Glutamatergic neuron (in vitro differentiated cells): ENCODE results near the gene MANSC4. TPM values are rescaled to one million over a fixed set of nuclear protein-coding genes. Genes with fewer than 3 reads are reported as not detected.

Experiments
- DNase-seq: peaks from one replicate; pipeline ENCODE4 v3.0.0; 2022
- H3K27ac Mint-ChIP-seq: one replicate; pipeline ENCODE4 v1.8.0; 2020; ENCODE audit warnings: mild to moderate bottlenecking, mixed read lengths, inconsistent platforms; ENCODE audit not compliant: unreplicated experiment
- H3K27me3 Mint-ChIP-seq: one replicate; pipeline ENCODE4 v1.8.0; 2020; ENCODE audit warnings: mild to moderate bottlenecking, moderate library complexity, mixed read lengths, inconsistent platforms; ENCODE audit not compliant: unreplicated experiment
- H3K36me3 Mint-ChIP-seq: one replicate; pipeline ENCODE4 v1.8.0; 2020; ENCODE audit warnings: mild to moderate bottlenecking, mixed read lengths, inconsistent platforms; ENCODE audit not compliant: unreplicated experiment
- H3K4me1 Mint-ChIP-seq: one replicate; pipeline ENCODE4 v1.8.0; 2020; ENCODE audit warnings: mild to moderate bottlenecking, low read depth, mixed read lengths, inconsistent platforms; ENCODE audit not compliant: unreplicated experiment
- H3K4me3 Mint-ChIP-seq: one replicate; pipeline ENCODE4 v1.8.0; 2020; ENCODE audit warnings: mild to moderate bottlenecking, mixed read lengths, inconsistent platforms; ENCODE audit not compliant: unreplicated experiment
- H3K9me3 Mint-ChIP-seq: one replicate; pipeline ENCODE4 v1.8.0; 2020; ENCODE audit warnings: mild to moderate bottlenecking, moderate library complexity, mixed read lengths, inconsistent platforms; ENCODE audit not compliant: unreplicated experiment
- CTCF ChIP-seq: fragments of 200-600 bp; sonication (generic); IDR thresholded peaks from one replicate; pipeline ENCODE4 v1.5.0; 2021; ENCODE audit not compliant: partially characterized antibody, unreplicated experiment
- total RNA-seq: library from RNA; stranded (reverse); fragmentation: NEBNext Ultra II Directional; extraction: Animal tissue kit (Norgen Biotek cat#: 25700); gene quantifications from one replicate; pipeline ENCODE4 v1.2.1, GENCODE V29; 2021; ENCODE audit not compliant: unreplicated experiment

Gene MANSC4
- total RNA-seq, 1 donor from 2014 or later = not detected

DNA sequence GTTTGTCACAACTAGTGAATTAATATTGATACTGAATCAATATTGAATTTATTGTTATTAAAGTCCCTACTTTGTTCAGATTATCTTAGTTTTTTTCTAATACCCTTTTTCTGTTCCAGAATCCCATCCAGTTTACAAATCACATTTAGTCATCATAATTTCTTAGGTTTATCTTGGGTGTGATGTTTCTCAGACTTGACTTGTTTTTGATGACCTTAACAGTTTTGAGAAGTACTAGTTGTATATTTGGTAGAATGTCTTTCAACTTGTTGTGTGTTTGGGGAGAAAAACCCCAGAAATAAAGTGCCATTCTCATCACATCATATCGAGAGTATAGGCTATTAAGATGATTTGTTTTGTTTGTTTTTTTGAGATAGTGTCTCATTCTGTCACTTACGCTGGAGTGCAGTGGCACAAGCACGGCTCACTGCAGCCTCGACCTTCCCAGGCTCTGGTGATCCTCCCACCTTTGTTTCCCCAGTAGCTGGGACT lies 49.9 kb downstream of the MANSC4 start:
- Mint-ChIP-seq H3K4me3 (no peak overlapping the region), H3K27me3 (no peaks in the 10 kb centered on the region), H3K36me3 (no peaks in the 10 kb centered on the region), H3K4me1 (no peaks in the 10 kb centered on the region), H3K9me3 (no peaks in the 10 kb centered on the region), H3K27ac (no peak overlapping the region)
- DNase-seq = no peak
- no peak for TF ChIP-seq CTCF

GRCh38 chr12:27723212-27723611 lies 56.8 kb downstream of the MANSC4 start:
- no peak for DNase-seq
- no peak overlapping the region for H3K27ac Mint-ChIP-seq
- TF ChIP-seq CTCF = no peak
- no peaks in the 10 kb centered on the region for H3K27me3 Mint-ChIP-seq
- no peak overlapping the region for H3K4me3 Mint-ChIP-seq
- no peaks in the 10 kb centered on the region for H3K36me3 Mint-ChIP-seq
- no peaks in the 10 kb centered on the region for H3K9me3 Mint-ChIP-seq
- H3K4me1 Mint-ChIP-seq = no peaks in the 10 kb centered on the region

Other genes with a start within 250 kb of the MANSC4 start
- 1.6 TPM for gene REP15, start 83.8 kb downstream of the MANSC4 start, total RNA-seq
- gene MRPS35, start 69.4 kb downstream of the MANSC4 start, total RNA-seq = 27.4 TPM
- gene KLHL42, start within 50 bp of the MANSC4 start, total RNA-seq = 65.3 TPM
- 1.1 TPM for gene PTHLH, start 192.5 kb upstream of the MANSC4 start, total RNA-seq